Suprapubic skin (tissue), 3 donors: ENCODE data around the gene RIPOR3.

Source experiments
- CTCF ChIP-seq, 2 donors: fragments of 200-600 bp in 1 of 2; fragments of 450-650 bp in 1 of 2; sonication (generic) in 1 of 2; IDR thresholded peaks; one replicate each; pipeline ENCODE4 v1.5.1; 2016 to 2019; ENCODE audit warnings: antibody characterized with exemption in 2 of 2, mild to moderate bottlenecking in 1 of 2, moderate library complexity in 1 of 2
- EP300 ChIP-seq: sonication (generic); formaldehyde crosslinking; IDR thresholded peaks from one replicate; pipeline ENCODE4 v1.6.1; 2017; ENCODE audit warnings: antibody characterized with exemption

GRCh38 chr20:50715694-50716093 lies 24.4 kb upstream of the RIPOR3 start:
- TF ChIP-seq CTCF (IDR thresholded peaks at IDR 0.05) (no peak), EP300 (no peak)
